ENCODE measurements around the gene PEAK1.
A peak's percentile ranks its signal among the peaks of the same experiment; 100 is the strongest.

Gene PEAK1

DNA sequence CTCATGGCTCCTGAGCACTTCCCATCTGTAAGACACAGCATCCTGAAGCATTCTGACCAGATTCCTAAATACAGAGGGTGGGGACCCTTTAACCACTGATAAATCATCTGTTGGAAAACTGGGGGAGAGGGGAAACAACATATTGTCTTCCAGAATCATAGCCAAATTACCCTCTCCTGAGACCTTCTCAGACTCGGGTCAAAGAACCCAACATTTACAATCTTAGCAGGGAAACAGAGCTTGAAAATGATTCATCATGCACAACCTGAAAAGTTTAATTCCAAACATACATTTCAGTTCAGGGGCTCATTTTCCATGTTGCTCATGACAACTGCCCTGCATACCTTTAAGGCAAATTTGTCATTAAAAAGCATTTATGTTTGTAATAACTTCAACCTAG is 300.5 kb downstream of the PEAK1 start:
- Histone ChIP-seq H3K36me3 (peaks cover 0 to 9% (median 0%) of the 10 kb centered on the region in 11 experiments; a peak in 5 of 22 replicates), H3K27ac (no peak overlapping the region), H3K9ac (no peak overlapping the region), H3K4me3 (no peak overlapping the region), H4K20me1 (peaks cover 0 to 11% (median 0%) of the 10 kb centered on the region in 11 experiments; a peak in 1 of 22 replicates), H3K4me1 (peaks cover 0 to 37% (median 5%) of the 10 kb centered on the region in 10 experiments; a peak in 12 of 20 replicates), H3K27me3 (no peaks in the 10 kb centered on the region), H3K4me2 (peak overlapping the region in 3 of 11 experiments; percentile 11 to 56 (median 55); a peak in 4 of 22 replicates), H3K9me3 (replicated peaks in 1 of 11) (no peaks in the 10 kb centered on the region)
- TF ChIP-seq Cebpa-rat (IDR thresholded peaks at IDR 0.05): no peak

DNA sequence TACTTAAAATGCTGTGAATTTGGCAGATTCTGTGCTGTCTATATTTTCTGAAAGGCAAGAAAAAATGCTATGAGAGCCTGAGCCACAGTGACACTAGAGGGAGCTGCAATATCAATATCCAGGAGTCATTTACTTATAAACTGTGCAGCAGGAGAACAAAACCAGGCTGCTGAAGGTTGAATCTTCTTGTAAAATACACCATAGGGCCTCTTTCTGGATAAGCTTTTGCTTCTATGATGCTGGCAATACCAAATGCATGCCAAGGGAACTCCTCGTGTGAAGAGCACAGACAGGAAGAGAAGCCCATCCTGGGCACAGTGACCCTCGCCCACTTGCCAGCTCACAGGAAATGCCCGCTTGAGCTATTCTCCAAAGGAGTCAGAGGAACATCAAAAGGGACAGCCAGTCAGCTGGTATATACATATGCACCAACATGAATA is 301.0 kb downstream of the PEAK1 start:
- Histone ChIP-seq H3K9me3 (replicated peaks in 1 of 11) (no peaks in the 10 kb centered on the region), H3K4me2 (peak overlapping the region in 5 of 11 experiments; percentile 11 to 56 (median 41); a peak in 7 of 22 replicates), H3K9ac (no peak overlapping the region), H3K36me3 (peaks cover 0 to 14% (median 0%) of the 10 kb centered on the region in 11 experiments; a peak in 5 of 22 replicates), H3K4me1 (peaks cover 0 to 31% (median 5%) of the 10 kb centered on the region in 10 experiments; a peak in 12 of 20 replicates), H3K27me3 (no peaks in the 10 kb centered on the region), H3K4me3 (no peak overlapping the region), H3K27ac (no peak overlapping the region), H4K20me1 (peaks cover 0 to 6% (median 0%) of the 10 kb centered on the region in 11 experiments; a peak in 1 of 22 replicates)
- TF ChIP-seq Cebpa-rat (IDR thresholded peaks at IDR 0.05): no peak

DNA sequence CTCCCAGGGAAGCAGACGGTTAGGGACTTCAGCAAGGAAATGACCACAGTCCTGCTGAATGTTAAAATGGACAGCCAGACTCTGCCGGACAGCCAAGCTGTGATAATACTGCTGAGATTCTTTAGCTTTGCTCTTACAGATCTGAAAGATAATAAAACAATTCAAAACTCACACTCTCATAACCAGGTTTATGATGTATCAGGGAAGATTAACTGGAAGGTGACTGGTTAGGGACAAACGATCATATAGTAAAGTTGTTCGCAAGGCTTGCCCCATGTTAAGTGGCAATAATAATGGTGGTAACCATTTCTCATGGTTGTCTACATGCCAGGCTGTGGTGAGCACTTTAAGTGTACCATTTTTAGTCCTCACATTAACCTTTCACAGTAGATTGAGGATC is 304.7 kb downstream of the PEAK1 start:
- no peaks in the 10 kb centered on the region for H4K20me1 ChIP-seq
- H3K27me3 ChIP-seq: no peaks in the 10 kb centered on the region
- peaks cover 0 to 31% (median 0%) of the 10 kb centered on the region in 11 experiments; a peak in 5 of 22 replicates for H3K36me3 ChIP-seq
- peaks cover 9 to 16% (median 14%) of the 10 kb centered on the region in 10 experiments for H3K4me1 ChIP-seq
- no peak overlapping the region for H3K4me3 ChIP-seq
- no peak overlapping the region for H3K27ac ChIP-seq
- no peaks in the 10 kb centered on the region for H3K9me3 ChIP-seq (replicated peaks in 1 of 11)
- no peak overlapping the region for H3K9ac ChIP-seq
- H3K4me2 ChIP-seq: no peak overlapping the region
- TF ChIP-seq Cebpa-rat (IDR thresholded peaks at IDR 0.05): no peak

DNA sequence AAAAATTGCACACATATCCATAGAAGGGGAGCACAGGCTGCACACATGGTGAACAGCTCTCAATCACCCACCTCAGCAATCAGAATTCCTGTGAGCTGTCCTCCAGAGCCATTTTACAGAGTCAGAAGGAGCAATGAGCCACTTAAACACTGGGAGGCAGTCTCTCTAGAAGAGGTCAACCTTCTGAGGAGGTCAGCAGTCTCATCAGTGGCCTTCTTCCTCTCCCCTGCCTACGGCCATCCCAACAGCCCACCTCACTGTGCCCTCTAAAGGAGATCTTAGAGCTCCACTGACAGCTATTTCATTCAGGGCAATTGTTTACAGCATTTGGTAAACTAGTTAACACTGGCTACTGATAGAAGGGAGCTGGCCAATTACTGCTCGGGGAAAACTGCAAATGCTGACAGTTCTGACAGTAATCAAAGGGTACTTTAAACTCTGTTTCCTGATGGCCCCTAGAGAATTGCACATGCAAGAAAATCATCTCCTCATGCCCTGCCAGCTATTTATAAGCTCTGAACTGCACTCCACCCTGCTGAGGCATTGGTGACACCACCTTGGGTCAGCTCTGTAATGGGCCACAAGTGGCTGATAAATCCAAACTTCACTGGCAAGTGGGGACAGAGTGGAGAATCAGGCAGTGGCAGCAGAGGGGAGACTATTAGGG is 306.9 kb downstream of the PEAK1 start:
- Histone ChIP-seq H3K4me3 (no peak overlapping the region), H3K4me2 (peak overlapping the region in 7 of 11 experiments; percentile 14 to 57 (median 38); a peak in 13 of 22 replicates), H3K27ac (no peak overlapping the region), H3K27me3 (no peaks in the 10 kb centered on the region), H3K36me3 (peaks cover 0 to 31% (median 0%) of the 10 kb centered on the region in 11 experiments; a peak in 5 of 22 replicates), H3K9ac (no peak overlapping the region), H3K4me1 (peaks cover 1 to 12% (median 10%) of the 10 kb centered on the region in 10 experiments; a peak in 17 of 20 replicates), H4K20me1 (no peaks in the 10 kb centered on the region), H3K9me3 (replicated peaks in 1 of 11) (no peaks in the 10 kb centered on the region)
- no peak for TF ChIP-seq Cebpa-rat (IDR thresholded peaks at IDR 0.05)

DNA sequence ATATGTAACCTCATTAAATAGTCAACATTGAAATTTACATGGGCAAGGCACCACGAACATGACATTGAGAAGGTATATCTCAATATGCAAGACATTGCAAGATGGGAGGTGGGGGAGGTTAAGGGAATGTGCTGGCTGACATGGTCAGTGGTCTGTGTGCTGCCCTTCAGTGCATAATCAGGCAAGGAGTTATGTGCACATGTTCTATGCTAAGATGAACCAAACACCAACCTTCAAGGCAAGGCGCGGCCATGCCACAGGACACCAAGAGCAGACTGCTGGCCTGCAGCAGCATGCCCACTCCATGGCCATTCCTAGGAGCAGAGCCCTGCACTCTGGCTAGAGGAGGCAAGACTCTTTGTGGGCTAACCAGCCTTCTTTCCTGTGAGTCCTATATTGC is 308.1 kb downstream of the PEAK1 start:
- H3K36me3 ChIP-seq: peaks cover 0 to 31% (median 0%) of the 10 kb centered on the region in 11 experiments; a peak in 5 of 22 replicates
- no peak overlapping the region for H3K4me2 ChIP-seq
- no peaks in the 10 kb centered on the region for H3K27me3 ChIP-seq
- H3K4me3 ChIP-seq: no peak overlapping the region
- peaks cover 13 to 23% (median 20%) of the 10 kb centered on the region in 10 experiments for H3K4me1 ChIP-seq
- H4K20me1 ChIP-seq: peaks cover 0 to 8% (median 0%) of the 10 kb centered on the region in 11 experiments; a peak in 1 of 22 replicates
- no peaks in the 10 kb centered on the region for H3K9me3 ChIP-seq (replicated peaks in 1 of 11)
- TF ChIP-seq Cebpa-rat (IDR thresholded peaks at IDR 0.05): no peak
- H3K9ac ChIP-seq: no peak overlapping the region
- no peak overlapping the region for H3K27ac ChIP-seq

DNA sequence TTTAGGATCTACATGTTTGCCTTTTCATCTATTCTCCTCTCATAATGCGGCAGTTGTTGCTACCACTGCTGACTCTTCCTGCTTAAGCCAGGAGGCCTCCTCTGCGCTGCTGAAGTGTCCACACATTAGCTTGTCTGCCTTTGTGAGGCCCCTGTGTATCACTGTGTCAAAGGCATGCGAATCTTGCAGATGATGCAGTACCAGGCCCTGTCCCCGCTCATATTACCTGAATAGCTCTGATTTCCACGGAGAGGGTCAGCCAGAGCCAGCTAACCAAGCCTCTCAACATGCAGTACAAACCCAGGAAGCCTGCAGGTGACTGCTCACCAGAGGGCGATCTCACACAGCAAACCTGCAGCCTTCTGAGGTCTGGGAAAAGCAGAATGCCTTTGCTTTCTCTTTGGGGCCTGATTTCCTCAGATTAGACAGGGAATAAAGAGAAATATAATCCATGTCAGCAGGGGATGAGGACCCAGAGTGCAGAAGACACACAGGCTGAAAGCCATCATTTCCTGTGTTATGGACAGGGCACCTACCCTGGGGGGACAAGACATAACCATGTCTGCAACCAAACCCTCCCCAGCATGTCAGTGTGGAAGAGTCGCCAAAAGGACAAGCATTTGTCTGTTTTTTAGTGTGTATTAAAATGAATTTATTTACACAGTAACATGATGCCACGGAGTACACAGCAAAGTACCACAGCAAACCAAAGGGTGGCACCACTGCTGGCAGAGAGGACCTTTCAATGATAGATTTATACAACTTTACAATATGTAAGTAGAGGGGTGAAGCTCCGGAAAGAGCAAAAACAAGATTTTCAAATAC is 312.2 kb downstream of the PEAK1 start:
- no peak for TF ChIP-seq Cebpa-rat (IDR thresholded peaks at IDR 0.05)
- H3K9me3 ChIP-seq (replicated peaks in 1 of 11): no peaks in the 10 kb centered on the region
- peaks cover 0 to 10% (median 0%) of the 10 kb centered on the region in 11 experiments; a peak in 4 of 22 replicates for H3K36me3 ChIP-seq
- no peak overlapping the region for H3K4me3 ChIP-seq
- H3K4me1 ChIP-seq: peaks cover 15 to 31% (median 24%) of the 10 kb centered on the region in 10 experiments
- no peaks in the 10 kb centered on the region for H3K27me3 ChIP-seq
- peaks cover 0 to 8% (median 0%) of the 10 kb centered on the region in 11 experiments; a peak in 1 of 22 replicates for H4K20me1 ChIP-seq
- H3K27ac ChIP-seq: peak overlapping the region in 3 of 11 experiments; percentile 51 to 65 (median 62); a peak in 4 of 22 replicates
- H3K4me2 ChIP-seq: peak overlapping the region; percentile 25 to 65 (median 48); a peak in 18 of 22 replicates
- peak overlapping the region in 8 of 11 experiments; percentile 11 to 64 (median 37); a peak in 8 of 22 replicates for H3K9ac ChIP-seq

DNA sequence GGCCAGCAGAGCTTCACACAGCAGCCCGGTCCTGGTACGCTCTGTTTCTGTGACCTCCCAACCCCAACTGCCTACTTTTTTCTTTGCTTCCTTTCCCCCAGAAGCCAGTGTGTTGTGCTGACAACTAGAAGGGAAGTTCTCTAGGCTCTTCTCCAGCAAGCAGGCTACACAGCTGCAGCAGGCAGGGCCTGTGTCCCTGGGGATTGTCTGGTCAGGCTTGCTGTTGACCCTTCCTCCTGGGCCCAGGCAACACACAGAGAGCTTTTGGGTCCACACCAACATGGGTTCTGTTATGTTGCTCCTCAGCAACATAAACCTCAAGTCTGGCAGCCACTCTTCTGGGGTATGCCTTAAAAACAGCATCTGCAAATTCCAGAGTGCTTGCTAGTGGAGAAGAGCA is 312.8 kb downstream of the PEAK1 start:
- H3K4me3 ChIP-seq: no peak overlapping the region
- H3K4me2 ChIP-seq: peak overlapping the region; percentile 25 to 65 (median 48); a peak in 21 of 22 replicates
- no peak for TF ChIP-seq Cebpa-rat (IDR thresholded peaks at IDR 0.05)
- peak overlapping the region; percentile 11 to 64 (median 30); a peak in 14 of 22 replicates for H3K9ac ChIP-seq
- no peaks in the 10 kb centered on the region for H3K9me3 ChIP-seq (replicated peaks in 1 of 11)
- peak overlapping the region in 8 of 11 experiments; percentile 30 to 65 (median 53); a peak in 16 of 22 replicates for H3K27ac ChIP-seq
- no peaks in the 10 kb centered on the region for H3K27me3 ChIP-seq
- peaks cover 0 to 8% (median 0%) of the 10 kb centered on the region in 11 experiments; a peak in 1 of 22 replicates for H4K20me1 ChIP-seq
- peaks cover 0 to 10% (median 0%) of the 10 kb centered on the region in 11 experiments; a peak in 4 of 22 replicates for H3K36me3 ChIP-seq
- H3K4me1 ChIP-seq: peaks cover 14 to 30% (median 23%) of the 10 kb centered on the region in 10 experiments

DNA sequence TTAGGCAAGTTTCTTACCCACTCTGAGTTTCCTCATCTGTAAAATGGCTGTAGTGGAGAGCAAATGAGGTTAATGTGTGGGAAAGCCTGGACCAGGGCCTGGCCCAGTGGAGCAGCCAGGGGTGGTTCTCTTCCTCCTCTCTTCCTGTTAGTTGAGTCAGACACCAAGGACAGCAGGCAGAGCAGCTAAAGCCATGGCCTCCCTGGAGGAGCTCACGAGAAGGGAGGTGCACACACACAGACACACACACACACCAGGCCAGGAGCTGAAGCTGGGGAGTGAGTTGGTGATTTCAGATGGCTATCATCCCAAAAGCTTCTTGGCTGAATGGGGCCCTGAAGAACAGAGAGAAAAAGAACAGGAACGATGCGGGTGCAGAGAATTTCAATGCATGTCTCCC is 315.7 kb downstream of the PEAK1 start:
- peaks cover 14 to 30% (median 24%) of the 10 kb centered on the region in 10 experiments for H3K4me1 ChIP-seq
- no peak overlapping the region for H3K27ac ChIP-seq
- TF ChIP-seq Cebpa-rat (IDR thresholded peaks at IDR 0.05): no peak
- H3K9me3 ChIP-seq (replicated peaks in 1 of 11): no peaks in the 10 kb centered on the region
- no peak overlapping the region for H3K9ac ChIP-seq
- no peaks in the 10 kb centered on the region for H3K36me3 ChIP-seq
- peak overlapping the region in 4 of 11 experiments; percentile 12 to 30 (median 20); a peak in 2 of 22 replicates for H3K4me2 ChIP-seq
- no peak overlapping the region for H3K4me3 ChIP-seq
- no peaks in the 10 kb centered on the region for H3K27me3 ChIP-seq
- peaks cover 0 to 8% (median 0%) of the 10 kb centered on the region in 11 experiments; a peak in 1 of 22 replicates for H4K20me1 ChIP-seq
